SHP77 (cell line): ENCODE measurements around the gene CHCHD1.
"Not testable (repeated sequence)": the region's sequence is repeated elsewhere in the genome, so short reads cannot be mapped to it uniquely, and the experiment has no call there.

ENCODE experiments used
- DNase-seq, 2 experiments: peaks; one replicate each; lab custom pipeline; 2025; lab: John Stamatoyannopoulos, UW

The CHCHD1 gene

DNA sequence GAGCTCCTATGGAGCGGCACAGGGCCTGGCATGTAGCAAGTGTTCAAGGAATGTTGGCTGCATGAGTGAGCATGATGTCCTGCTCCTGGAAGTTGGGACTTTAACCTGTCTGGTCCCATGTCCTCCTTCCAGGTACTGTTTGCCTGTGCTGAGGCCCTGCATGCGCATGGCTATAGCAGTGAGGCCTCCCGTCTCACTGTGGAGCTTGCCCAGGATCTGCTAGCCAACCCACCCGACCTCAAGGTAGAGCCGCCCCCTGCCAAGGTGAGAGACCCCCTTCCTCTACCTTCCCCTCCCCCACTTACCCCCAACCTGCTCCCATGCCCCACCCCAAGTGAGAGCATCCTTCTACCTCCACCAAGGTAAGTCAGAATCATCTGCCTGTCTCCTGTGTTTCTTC, 11.6 kb downstream of the CHCHD1 start:
- no peak for DNase-seq

DNA sequence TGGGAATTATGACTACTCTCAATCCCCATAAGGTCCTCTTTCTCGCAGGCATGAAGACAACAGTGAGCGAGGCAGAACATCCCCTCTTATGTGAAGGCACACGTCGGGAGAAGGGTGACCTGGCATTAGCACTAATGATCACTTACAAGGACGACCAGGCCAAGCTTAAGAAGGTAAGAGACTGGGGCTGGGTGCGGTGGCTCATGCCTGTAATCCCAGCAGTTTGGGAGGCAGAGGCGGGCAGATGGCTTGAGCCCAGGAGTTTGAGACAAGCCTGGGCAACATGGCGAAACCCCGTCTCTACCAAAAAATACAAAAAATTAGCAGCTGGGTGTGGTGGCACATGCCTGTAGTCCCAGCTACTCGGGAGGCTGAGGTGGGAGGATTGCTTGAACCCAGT, 13.6 kb downstream of the CHCHD1 start:
- DNase-seq: not testable (repeated sequence)

DNA sequence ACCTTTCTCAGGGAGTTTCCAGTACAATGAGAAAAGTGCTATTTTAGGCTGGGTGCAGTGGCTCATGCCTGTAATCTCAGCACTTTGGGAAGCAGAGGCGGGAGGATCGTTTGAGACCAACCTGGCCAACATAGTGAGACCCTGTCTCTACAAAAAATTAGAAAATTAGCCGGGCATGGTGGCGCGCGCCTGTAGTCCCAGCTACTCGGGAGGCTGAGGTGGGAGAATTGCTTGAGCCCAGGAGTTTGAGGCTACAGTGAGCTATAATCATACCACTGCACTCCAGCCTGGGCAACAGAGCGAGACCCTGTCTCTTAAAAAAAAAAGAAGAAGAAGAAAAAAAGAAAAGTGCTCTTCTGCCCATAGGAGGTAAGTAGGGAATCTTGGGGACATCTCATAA, 14.2 kb downstream of the CHCHD1 start:
- DNase-seq: not testable (repeated sequence)

DNA sequence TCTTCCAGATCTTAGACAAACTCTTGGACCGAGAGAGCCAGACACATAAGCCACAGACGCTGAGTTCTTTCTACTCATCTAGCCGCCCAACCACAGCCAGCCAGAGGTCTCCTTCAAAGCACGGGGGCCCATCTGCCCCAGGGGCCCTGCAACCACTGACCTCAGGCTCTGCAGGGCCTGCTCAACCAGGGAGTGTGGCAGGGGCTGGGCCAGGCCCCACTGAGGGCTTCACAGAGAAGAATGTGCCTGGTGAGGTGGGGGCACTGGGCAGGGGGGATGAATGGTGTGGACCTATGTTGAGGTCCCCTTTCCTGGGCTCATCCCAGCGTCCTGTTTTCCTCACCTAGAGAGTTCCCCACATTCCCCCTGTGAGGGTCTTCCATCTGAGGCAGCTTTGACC, 14.9 kb downstream of the CHCHD1 start:
- no peak for DNase-seq

DNA sequence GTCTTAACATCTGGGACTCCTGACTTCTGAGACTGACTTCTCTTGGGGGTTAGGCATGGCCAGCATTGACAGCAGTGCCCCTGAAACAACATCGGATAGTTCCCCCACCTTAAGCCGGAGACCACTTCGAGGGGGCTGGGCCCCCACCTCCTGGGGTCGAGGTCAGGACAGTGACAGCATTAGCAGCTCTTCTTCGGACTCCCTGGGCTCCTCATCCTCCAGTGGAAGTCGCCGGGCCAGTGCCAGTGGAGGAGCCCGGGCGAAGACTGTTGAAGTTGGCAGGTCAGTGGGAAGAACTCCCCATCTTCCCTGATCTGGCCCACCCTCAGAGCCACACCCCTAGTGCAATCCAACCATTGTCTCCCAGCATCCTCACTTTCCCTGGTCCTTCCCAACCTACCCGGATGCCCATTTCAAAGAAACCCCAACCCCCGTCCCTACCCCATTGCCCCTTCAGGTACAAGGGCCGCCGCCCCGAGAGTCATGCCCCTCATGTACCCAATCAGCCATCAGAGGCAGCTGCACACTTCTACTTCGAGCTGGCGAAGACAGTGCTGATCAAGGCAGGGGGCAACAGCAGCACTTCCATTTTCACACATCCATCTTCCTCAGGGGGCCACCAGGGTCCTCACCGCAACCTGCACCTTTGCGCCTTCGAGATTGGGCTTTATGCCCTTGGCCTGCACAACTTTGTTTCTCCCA, 15.6 kb downstream of the CHCHD1 start:
- no peak for DNase-seq

DNA sequence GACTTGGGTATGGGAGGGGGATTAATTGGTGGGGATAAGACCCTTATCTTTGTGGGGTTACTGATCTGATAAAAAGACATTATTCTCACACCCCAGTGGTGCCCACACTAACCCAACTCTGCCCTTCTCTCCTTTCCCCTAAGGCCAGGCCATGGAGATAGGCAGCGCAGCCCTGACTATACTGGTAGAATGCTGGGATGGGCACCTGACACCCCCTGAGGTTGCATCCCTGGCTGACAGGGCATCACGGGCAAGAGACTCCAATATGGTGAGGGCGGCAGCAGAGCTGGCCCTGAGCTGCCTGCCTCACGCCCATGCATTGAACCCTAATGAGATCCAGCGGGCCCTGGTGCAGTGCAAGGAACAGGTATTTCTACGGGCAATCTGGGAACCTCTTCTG, 16.2 kb downstream of the CHCHD1 start:
- no peak for DNase-seq

DNA sequence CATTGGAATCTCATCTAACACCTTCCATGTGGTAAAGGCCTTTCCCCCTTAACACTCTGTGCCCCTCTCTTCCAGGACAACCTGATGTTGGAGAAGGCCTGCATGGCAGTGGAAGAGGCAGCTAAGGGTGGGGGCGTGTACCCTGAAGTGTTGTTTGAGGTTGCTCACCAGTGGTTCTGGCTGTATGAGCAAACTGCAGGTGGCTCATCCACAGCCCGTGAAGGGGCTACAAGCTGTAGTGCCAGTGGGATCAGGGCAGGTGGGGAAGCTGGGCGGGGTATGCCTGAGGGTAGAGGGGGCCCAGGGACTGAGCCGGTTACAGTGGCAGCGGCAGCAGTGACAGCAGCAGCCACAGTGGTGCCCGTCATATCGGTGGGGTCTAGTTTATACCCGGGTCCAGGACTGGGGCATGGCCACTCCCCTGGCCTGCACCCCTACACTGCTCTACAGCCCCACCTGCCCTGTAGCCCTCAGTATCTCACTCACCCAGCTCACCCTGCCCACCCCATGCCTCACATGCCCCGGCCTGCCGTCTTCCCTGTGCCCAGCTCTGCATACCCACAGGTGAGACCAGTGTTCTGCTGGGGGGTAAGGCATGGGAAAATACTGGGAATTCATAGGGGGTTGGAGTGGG, 17.2 kb downstream of the CHCHD1 start:
- no peak for DNase-seq

DNA sequence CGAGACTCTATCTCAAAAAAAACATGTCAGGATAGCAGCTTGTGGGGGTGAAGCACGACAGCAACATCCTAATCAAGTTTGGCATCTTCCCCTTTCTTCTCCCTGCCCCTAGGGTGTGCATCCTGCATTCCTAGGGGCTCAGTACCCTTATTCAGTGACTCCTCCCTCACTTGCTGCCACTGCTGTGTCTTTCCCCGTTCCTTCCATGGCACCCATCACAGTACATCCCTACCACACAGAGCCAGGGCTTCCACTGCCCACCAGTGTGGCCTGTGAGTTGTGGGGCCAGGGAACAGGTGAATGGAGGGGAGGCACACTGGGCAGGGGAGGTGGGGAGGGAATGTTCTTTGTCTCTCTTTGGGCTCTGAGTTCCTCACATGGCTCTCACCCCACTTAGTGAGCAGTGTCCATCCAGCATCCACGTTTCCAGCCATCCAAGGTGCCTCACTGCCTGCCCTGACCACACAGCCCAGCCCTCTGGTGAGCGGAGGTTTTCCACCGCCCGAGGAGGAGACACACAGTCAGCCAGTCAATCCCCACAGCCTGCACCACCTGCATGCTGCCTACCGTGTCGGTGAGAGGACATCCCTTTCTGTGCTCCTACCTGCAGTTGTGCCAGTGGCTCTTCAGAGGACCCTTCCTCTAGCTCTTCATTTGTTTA, 18.2 kb downstream of the CHCHD1 start:
- DNase-seq: no peak

DNA sequence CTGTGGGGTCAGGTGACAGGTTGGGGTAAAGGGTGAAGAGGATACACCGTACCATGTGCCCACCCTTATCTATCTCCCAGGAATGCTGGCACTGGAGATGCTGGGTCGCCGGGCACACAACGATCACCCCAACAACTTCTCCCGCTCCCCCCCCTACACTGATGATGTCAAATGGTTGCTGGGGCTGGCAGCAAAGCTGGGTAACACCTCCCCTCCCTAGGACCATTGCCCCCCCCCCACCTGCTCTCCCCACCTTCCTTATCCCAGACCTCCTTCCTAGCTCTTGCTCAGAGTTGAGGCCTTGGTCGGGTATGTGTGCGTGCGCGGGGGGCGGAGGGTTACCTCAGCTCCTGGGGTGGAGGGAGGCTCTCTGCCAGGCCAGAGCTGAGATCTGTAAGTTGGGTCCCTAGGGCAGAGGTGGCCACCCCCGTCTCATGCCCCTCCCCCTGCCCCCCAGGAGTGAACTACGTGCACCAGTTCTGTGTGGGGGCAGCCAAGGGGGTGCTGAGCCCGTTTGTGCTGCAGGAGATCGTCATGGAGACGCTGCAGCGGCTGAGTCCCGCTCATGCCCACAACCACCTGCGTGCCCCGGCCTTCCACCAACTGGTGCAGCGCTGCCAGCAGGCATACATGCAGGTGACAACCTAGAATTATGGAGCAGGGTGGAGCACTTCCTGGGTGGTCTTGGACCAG, 18.9 kb downstream of the CHCHD1 start:
- DNase-seq: no peak

DNA sequence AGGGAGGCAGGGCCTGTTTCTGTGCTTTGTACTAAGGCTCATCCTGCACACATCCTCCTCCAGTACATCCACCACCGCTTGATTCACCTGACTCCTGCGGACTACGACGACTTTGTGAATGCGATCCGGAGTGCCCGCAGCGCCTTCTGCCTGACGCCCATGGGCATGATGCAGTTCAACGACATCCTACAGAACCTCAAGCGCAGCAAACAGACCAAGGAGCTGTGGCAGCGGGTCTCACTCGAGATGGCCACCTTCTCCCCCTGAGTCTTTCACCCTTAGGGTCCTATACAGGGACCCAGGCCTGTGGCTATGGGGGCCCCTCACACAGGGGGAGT, 19.4 kb downstream of the CHCHD1 start:
- DNase-seq: no peak

DNA sequence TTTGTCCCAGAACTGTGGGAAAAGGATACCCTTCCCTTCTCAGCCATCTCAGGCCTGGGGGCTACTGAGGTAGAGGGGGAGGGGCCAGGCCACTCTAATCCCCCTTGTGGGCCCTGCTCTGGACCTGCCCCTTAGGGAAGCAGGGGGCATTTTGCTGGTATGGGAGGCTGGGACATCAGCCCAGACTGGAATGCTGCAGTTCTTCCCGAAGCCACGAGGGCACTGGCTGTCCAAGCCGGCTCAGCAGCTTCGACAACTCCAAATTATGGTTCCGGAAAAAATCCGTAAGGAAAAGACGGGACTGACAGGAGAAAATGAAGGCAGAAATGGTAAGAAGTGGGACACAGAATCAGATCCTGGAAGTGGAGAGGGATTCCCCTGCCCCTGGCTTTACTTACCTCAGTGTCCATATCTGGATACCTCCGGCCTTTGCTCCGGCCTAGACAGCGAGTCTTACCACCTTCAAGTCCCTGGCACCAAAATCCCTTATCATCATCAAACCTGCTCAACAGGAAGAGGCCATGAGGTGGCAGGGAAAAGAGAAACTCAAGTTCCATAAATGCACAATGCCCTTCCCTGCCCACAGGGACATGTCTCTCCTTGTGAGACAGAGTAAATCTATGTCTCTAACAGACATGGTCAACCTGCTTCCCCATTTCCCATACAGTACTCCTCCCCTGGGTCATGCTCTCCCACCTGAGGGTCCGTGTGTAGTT, 20.6 kb downstream of the CHCHD1 start:
- no peak for DNase-seq

DNA sequence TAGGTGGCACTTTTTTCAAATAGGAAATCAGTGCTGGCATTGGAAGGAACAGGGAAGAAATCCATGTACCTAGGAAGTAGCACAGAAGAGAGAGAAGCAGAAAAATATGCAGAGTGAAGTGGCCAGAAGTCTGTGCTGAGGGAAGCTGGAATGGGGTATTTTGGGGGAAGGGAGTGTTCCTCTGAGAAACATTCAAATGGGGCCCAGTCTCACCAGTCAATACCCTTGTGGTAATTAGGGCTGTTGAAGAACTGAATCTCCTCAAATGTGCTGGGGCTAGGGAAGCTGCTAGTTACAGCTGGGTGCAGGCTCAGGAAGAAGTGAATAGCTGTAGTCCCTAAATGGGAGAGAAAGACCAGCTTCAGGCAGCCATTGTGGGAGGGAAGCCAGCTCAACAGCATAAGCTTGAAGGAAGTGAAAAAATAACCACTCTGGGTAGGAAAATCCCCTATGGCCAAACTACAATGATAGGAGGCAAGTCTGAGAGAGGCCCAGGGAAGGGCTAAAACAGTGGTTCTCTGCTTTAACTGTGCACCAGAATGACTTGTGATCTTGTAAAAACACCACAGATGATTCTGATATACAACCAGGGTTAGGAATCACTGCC, 21.9 kb downstream of the CHCHD1 start:
- no peak for DNase-seq

DNA sequence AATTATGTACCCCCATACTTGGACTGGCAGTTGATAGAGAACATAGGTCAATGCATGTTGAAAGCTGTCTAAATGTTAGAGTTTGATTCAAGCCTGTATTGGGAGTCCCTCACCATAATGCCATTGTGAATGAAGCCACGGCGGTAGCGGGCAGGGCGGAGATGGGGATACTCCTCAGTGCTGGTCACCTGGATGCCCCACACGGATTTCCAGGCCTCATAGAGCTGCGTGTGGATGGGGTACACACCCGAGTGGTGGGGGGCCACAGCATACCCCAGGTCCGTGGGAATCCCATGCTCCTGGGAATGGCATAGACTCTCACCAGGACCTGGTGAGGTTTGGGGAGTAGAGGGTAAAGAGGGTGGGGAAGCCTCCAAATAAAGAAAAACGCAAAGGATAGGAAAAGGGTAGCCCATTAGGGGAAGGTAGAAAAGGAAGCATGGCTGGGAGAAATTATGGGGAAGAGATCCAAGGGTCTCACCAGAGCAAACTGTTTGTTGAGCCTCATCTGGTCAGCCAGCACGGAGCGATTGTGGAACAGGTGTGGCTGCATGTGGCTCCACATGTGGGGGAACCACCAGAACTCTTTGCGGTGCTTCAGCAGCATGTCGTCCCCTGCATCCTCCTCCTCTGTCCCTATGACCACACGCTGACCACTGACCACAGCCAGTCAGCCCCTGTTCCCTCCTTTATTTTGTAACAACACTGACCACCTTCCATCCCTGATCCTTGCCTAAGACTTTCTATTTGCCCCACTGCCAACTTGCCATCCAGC, 24.5 kb downstream of the CHCHD1 start:
- no peak for DNase-seq

DNA sequence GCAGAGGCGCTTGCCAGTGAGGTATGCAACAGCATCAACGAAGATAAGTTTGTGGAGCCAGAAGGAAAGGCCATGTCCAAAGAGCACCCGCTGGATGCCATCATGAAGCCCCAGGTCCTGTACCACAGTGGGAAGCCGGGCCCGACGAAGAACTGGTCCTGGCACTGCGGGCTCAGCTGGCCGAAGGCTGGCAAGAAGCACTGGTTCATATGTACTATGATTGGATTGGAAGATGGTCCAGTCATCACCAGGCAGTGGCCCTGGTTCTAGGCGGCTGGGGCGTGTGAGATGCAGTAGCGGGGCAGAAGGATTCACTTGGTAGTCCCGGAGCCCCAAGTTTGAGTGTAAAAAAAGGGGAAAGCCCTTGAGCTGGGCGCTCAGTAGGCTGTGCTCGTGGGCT, 25.6 kb downstream of the CHCHD1 start:
- DNase-seq: no peak

DNA sequence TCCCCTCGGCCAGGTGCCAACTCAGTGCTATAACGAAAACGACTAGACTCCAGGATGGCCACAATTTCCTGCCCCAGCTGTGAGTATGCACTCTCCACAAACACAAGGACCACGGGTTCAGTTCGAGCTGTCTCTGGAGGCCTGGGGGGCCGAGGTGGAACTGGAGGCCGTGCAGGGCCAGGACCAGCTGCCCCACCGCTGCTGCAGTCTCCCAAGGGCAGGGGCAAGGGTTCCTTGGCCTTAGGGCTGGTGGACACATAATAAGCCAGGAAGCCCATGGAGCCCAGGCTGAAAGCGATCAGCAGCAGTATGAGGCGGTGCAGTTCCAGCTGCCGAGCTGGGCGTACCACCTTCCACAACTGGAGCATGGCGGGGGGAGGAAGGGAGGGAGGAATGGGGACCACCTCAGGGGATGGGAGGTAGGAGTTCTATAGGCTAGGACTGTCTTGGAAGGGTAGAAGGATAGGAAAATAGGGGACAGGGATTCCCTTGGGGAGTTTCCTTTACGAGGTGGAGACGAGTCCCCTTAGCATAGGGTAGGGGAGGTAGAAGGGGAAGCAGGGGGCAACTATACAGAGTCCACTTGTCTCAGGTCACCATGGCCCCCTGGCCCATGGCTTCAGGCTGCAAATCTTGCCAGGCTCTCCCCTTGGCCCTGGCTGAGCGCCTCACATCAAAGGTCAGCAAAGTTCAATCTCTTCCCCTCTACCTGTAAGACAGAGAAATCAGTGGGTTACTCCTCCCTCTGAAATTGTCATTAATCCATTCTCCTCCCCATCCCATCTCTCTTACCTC, 26.4 kb downstream of the CHCHD1 start:
- DNase-seq: no peak

DNA sequence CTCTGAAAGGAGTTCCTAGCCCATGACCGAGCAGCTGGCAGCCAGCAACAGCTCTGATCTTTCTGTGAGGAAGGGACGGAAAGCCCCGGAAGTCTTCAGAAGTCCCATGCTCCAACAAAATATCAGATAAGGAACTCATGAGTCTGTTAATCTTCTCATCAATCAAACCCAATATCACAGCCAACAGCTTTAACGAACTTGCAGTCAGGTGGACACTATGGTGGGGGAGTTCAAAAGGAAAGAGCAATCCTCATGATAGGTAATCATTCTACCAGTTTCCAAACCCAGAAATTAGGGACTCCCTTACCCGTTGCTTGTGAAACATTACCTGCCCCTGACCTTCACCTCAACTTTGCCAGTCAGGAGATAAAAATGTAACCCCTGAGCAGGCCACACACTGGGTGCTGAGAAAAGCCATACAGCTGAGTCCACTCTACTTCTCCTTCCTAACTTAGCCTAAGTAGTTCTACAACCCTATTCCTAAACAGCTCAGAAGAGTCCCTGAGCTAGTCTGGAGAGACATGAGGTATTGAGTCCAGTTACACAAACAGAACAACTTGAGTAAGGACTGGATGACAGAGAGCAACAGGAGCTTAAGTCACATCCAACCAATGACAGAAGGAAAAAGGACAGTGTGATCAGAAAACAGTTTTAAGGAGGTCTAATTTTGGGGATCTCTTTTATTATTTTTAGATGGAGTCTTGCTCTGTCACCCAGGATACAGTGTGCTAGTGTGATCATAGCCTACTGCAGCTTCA, 27.4 kb downstream of the CHCHD1 start:
- DNase-seq: no peak

DNA sequence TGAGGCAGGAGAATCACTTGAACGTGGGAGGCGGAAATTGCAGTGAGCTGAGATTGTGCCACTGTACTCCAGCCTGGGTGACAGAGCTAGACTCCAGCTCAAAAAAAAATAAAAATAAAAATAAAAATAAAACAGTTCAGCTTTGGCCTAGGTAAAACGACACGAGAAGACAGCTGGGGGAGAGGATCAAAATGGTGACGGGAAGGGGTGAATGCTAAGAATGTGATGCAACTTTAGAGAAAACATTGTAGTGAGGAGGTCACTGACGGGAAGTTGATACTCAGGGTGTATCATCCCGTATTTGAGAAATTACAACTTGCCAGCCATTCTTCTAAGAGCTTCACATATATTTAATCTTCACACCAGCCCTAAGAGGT, 28.5 kb downstream of the CHCHD1 start:
- DNase-seq: no peak

DNA sequence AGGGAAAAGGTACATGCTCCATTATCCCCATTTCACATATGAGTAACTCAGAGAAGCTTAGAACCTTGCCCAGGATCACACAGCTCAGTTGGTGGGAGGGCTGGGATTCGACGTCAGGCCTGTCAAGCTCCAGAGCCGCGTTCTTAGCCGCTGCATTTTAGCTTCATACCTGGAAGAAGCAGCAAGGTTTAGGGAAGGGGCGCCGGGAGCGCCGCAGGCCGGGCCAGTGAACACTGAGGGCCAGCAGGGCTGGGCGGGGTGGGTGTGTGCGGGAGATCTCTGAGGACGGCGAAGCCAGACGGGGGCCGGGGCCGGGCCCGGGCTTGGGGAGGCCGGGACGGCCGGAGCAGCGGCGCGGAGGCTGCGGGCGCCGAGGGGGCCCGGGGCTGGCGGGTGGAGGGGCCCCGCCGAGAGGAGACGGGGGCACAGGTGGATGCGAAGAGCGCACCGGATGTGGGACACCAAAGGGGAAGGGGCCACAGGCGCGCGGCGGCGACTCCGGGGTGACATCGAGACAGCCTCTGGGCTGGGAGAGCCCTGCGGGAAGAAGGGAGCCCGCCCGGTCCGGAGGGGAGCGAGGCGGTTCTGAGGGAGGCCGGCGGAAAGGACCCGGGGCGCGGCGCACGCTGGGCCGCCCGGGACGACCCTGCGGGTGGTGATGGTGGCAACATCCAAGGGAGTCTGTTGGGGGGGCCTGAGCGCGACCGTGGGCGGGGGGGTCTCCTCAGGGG, 29.1 kb downstream of the CHCHD1 start:
- no peak for DNase-seq

DNA sequence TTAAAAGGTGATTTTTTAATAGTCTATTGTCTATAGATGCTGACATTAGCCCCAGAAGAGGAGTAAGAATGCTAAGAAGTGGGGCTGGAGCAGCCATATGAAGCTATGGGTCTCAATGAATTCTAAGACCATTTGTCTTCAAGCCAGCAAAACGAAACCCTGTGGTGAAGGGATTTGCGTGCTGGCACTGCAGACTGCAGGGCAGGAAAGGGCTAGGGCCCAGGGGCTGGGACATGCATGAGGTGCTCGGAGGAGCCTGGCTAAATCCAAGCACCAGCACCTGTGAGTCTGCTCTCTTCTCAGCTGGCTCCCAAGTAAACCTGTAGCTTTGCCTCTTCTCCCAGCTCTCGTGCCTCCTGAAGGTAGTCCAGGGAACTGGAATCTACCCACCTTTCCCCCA, 30.8 kb downstream of the CHCHD1 start:
- no peak for DNase-seq
